Endothelial cell of umbilical vein (primary cell): ENCODE data around the gene ZNF827. TPM values are rescaled to one million over a fixed set of nuclear protein-coding genes. Genes with fewer than 3 reads are reported as not detected.

ENCODE experiments used
- BruUV-seq: library from RNA; stranded (reverse); fragments of 400-500 nt; replicated peaks from 2 replicates; lab custom pipeline; 2021; lab: Mats Ljungman, UMichigan
- CTCF ChIA-PET: fragments of 300-600, 350-600 bp; sonication (Branson Sonifier 250); formaldehyde crosslinking; loops from one replicate; lab custom pipeline; 2021; ENCODE audit warnings: antibody characterized with exemption, inconsistent platforms; lab: Charles Lee
- POLR2A ChIA-PET: fragments of 300-600, 350-600 bp; sonication (Branson Sonifier 250); formaldehyde crosslinking; loops from one replicate; lab custom pipeline; 2021; ENCODE audit warnings: antibody characterized with exemption, inconsistent platforms; lab: Charles Lee
- DNase-seq: peaks from one replicate; pipeline ENCODE4 v3.0.0-alpha.2; 2011; ENCODE audit warnings: low read depth, low spot score
- FAIRE-seq: peaks from 2 replicates; lab custom pipeline; 2011; peaks lifted over from hg19 to GRCh38; lab: Jason Lieb, UNC
- H2AFZ ChIP-seq: 2 replicates; pipeline ENCODE4 v1.6.0; 2012; ENCODE audit warnings: low read depth, low read length, control low read depth, inconsistent platforms
- H3K27ac ChIP-seq: 2 replicates; pipeline ENCODE4 v1.5.1; 2011; ENCODE audit warnings: low read depth, mild to moderate bottlenecking, control low read depth, low read length, moderate library complexity; ENCODE audit not compliant: insufficient read depth
- H3K27me3 ChIP-seq, 2 experiments: 2 replicates each; pipeline versions ENCODE4 v1.6.0 to v1.6.1; 2011; ENCODE audit warnings: low read length in 2 of 2, mixed read lengths in 1 of 2; ENCODE audit not compliant: control insufficient read depth in 2 of 2, insufficient read depth in 2 of 2
- H3K36me3 ChIP-seq, 2 experiments: 2 replicates in 1 of 2; 3 replicates in 1 of 2; pipeline ENCODE4 v1.5.1; 2011; ENCODE audit warnings: low read length in 2 of 2, mild to moderate bottlenecking in 1 of 2, moderate library complexity in 1 of 2; ENCODE audit not compliant: control insufficient read depth in 2 of 2, insufficient read depth in 2 of 2; ENCODE audit errors: extremely low read depth in 1 of 2
- H3K4me1 ChIP-seq: 3 replicates; pipeline ENCODE4 v1.5.1; 2011; ENCODE audit warnings: mild to moderate bottlenecking, low read length; ENCODE audit not compliant: control insufficient read depth, insufficient read depth; ENCODE audit errors: extremely low read depth
- H3K4me2 ChIP-seq: 2 replicates; pipeline ENCODE4 v1.6.1; 2011; ENCODE audit warnings: low read length, control low read depth, mixed read lengths; ENCODE audit not compliant: insufficient read depth
- H3K4me3 ChIP-seq, 3 experiments: fragments of 200-600 bp in 1 of 3; sonication (generic), shearing (Covaris generic) in 1 of 3; replicated peaks in 1 of 3; 2 replicates each; pipeline ENCODE4 v1.5.1; 2011 to 2016; ENCODE audit warnings: control low read depth in 3 of 3, low read length in 3 of 3, mild to moderate bottlenecking in 2 of 3, inconsistent platforms in 1 of 3, low read depth in 1 of 3, moderate library complexity in 1 of 3; ENCODE audit not compliant: insufficient read depth in 1 of 3
- H3K79me2 ChIP-seq: 2 replicates; pipeline ENCODE4 v1.6.0; 2012; ENCODE audit warnings: low read length, inconsistent platforms; ENCODE audit not compliant: control insufficient read depth, insufficient read depth
- H3K9ac ChIP-seq: replicated peaks from 2 replicates; pipeline ENCODE3; 2011; ENCODE audit warnings: low read length, control low read depth; ENCODE audit not compliant: insufficient read depth; ENCODE audit errors: extremely low read depth
- H3K9me1 ChIP-seq: replicated peaks from 3 replicates; pipeline ENCODE4 v1.6.0; 2011; ENCODE audit warnings: mild to moderate bottlenecking, low read length; ENCODE audit not compliant: control insufficient read depth, insufficient read depth; ENCODE audit errors: extremely low read depth
- H3K9me3 ChIP-seq: replicated peaks from 2 replicates; pipeline ENCODE4 v1.5.1; 2012; ENCODE audit warnings: low read length, inconsistent platforms; ENCODE audit not compliant: control insufficient read depth, insufficient read depth
- H4K20me1 ChIP-seq: replicated peaks from 2 replicates; pipeline ENCODE3; 2011; ENCODE audit warnings: mild to moderate bottlenecking, low read length; ENCODE audit not compliant: control insufficient read depth, insufficient read depth; ENCODE audit errors: extremely low read depth
- CTCF ChIP-seq, 2 donors: IDR thresholded peaks; 1 replicate in 1 of 2; 2 replicates in 1 of 2; pipeline ENCODE4 v1.5.1; 2011; ENCODE audit warnings: low read length in 2 of 2, mild to moderate bottlenecking in 2 of 2, moderate library complexity in 2 of 2, control low read depth in 1 of 2, inconsistent platforms in 1 of 2, low read depth in 1 of 2; ENCODE audit not compliant: insufficient read depth in 1 of 2; ENCODE audit errors: extremely low read depth in 1 of 2
- EZH2 ChIP-seq: IDR thresholded peaks from 2 replicates; pipeline ENCODE4 v1.6.1; 2012; ENCODE audit warnings: borderline replicate concordance, low read depth, mild to moderate bottlenecking, moderate library complexity, low read length, inconsistent platforms; ENCODE audit not compliant: severe bottlenecking
- FOS ChIP-seq: IDR thresholded peaks from 2 replicates; pipeline ENCODE4 v1.6.1; 2011; ENCODE audit warnings: mild to moderate bottlenecking, low read length, moderate library complexity, borderline replicate concordance; ENCODE audit not compliant: insufficient read depth
- GATA2 ChIP-seq: IDR thresholded peaks from 2 replicates; pipeline ENCODE4 v1.7.0; 2011; ENCODE audit warnings: low read depth, mild to moderate bottlenecking, moderate library complexity, mixed read lengths, low read length; ENCODE audit not compliant: insufficient read length, insufficient read depth
- JUN ChIP-seq: IDR thresholded peaks from 2 replicates; pipeline ENCODE4 v1.6.1; 2011; ENCODE audit warnings: borderline replicate concordance, low read depth; ENCODE audit not compliant: insufficient read length, insufficient read depth
- MAX ChIP-seq: IDR thresholded peaks from 2 replicates; pipeline ENCODE4 v1.6.1; 2011; ENCODE audit not compliant: insufficient read depth, insufficient read length
- MYC ChIP-seq: IDR thresholded peaks from one replicate; pipeline ENCODE4 v1.6.1; 2011; ENCODE audit warnings: mild to moderate bottlenecking, low read depth, low read length
- POLR2A ChIP-seq: IDR thresholded peaks from 2 replicates; pipeline ENCODE4 v1.6.1; 2012; ENCODE audit warnings: low read depth, mild to moderate bottlenecking, control low read depth, low read length
- POLR2AphosphoS5 ChIP-seq: IDR thresholded peaks from 2 replicates; pipeline ENCODE4 v1.6.1; 2012; ENCODE audit warnings: low read depth, mild to moderate bottlenecking, control low read depth, low read length, moderate library complexity; ENCODE audit not compliant: insufficient read depth
- dilution Hi-C: fragments of 300-500 bp; cut with MboI; formaldehyde crosslinking; loops from one replicate; pipeline ENCODE4 v1.15.0; 2019; ENCODE audit warnings: low sequenced_read_pairs; ENCODE audit not compliant: extremely low pct_ligation_motif_present
- intact Hi-C: fragments of 100-400 bp; cut with micrococcal nuclease; formaldehyde crosslinking; loops from one replicate; pipeline ENCODE4 v1.10.0; 2022
- polyA plus RNA-seq, 4 experiments: library from polyadenylated mRNA; depleted of rRNA in 3 of 4; stranded (reverse) in 3 of 4; unstranded in 1 of 4; fragments of >200 nt; gene quantifications; 2 replicates each; pipeline versions ENCODE4 v1.2.1 to v1.2.3, GENCODE V29; 2011 to 2012; ENCODE audit warnings: missing spikeins in 1 of 4
- total RNA-seq: library from RNA; stranded (reverse); gene quantifications from 2 replicates; pipeline ENCODE4 v1.2.3, GENCODE V29; 2021

ZNF827 gene
- total and polyA plus RNA-seq, 2 donors (not counting 3 experiments of a cell fraction or from before 2014, with no cell fraction given): 16.9 to 23.7 TPM

GRCh38 chr4:145933134-145933533 is 5.5 kb downstream of the ZNF827 start:
- Histone ChIP-seq H3K27me3 (no peaks in the 10 kb centered on the region), H3K27ac (no peak overlapping the region), H3K4me1 (peaks cover 9% of the 10 kb centered on the region), H3K4me2 (no peak overlapping the region), H3K9me1 (no peaks in the 10 kb centered on the region), H3K4me3 (no peak overlapping the region), H3K9ac (no peak overlapping the region), H2AFZ (no peak overlapping the region), H3K36me3 (no peaks in the 10 kb centered on the region), H3K9me3 (no peaks in the 10 kb centered on the region), H4K20me1 (no peaks in the 10 kb centered on the region), H3K79me2 (peaks cover 36% of the 10 kb centered on the region)
- no peak for DNase-seq
- POLR2A ChIA-PET: no interaction called here
- dilution Hi-C loops: no loop called here
- CTCF ChIA-PET: interaction anchor here (1.0 to 1.5 kb wide), 2 partner anchors 13 to 282 kb away, joined by 3 to 5 read pairs; no protein-coding TSS in a partner anchor
- no peak for FAIRE-seq
- TF ChIP-seq CTCF (IDR thresholded peaks at IDR 0.05; ENCODE audit: extremely low read depth in 1 of 2, insufficient read depth in 1 of 2, low read depth in 1 of 2, low read length in 2 of 2) (no peak), EZH2 (no peak), GATA2 (no peak), MAX (no peak), POLR2AphosphoS5 (no peak), FOS (no peak), JUN (no peak), POLR2A (no peak), MYC (no peak)
- intact Hi-C loops: loop anchor here (10.0 kb wide), 1 partner anchor 592 kb away; the partner anchor contains the start of gene SLC10A7
- BruUV-seq: no TSS peak
